Hematopoietic multipotent progenitor cell (in vitro differentiated cells): ENCODE data around the gene OBSCN. TPM values are rescaled to one million over a fixed set of nuclear protein-coding genes. Genes with fewer than 3 reads are reported as not detected.

Experiments used
- DNase-seq, 3 donors: peaks; one replicate each; pipeline ENCODE4 v3.0.0-alpha.2; 2011 to 2015; ENCODE audit warnings: low read depth in 2 of 3, low spot score in 2 of 3
- total RNA-seq: library from RNA; depleted of rRNA; stranded (reverse); fragments of >200 nt; gene quantifications from one replicate; pipeline ENCODE4 v1.2.3, GENCODE V29; 2012

OBSCN gene
- total RNA-seq, 1 donor: 85.9 TPM

GRCh38 chr1:228423404-228424053 is 215.7 kb downstream of the OBSCN start:
- no peak for DNase-seq

- no peak for DNase-seq
These were observed 217.1 kb downstream of the OBSCN start for GRCh38 chr1:228424685-228425660.

GRCh38 chr1:228426518-228427175 is 218.8 kb downstream of the OBSCN start:
- no peak for DNase-seq

- no peak for DNase-seq
These were observed 220.6 kb downstream of the OBSCN start for GRCh38 chr1:228428412-228428811.

Other genes with a start within 250 kb of the OBSCN start
- not detected for gene WNT3A, start 201.0 kb upstream of the OBSCN start, total RNA-seq
- 272 TPM for gene ARF1, start 125.3 kb upstream of the OBSCN start, total RNA-seq
- gene C1orf35, start 104.7 kb upstream of the OBSCN start, total RNA-seq: 18.6 TPM
- gene MRPL55, start 98.7 kb upstream of the OBSCN start, total RNA-seq: 82.7 TPM
- gene GUK1, start 67.8 kb upstream of the OBSCN start, total RNA-seq: 238 TPM
- 12.7 TPM for gene GJC2, start 58.1 kb upstream of the OBSCN start, total RNA-seq
- 10.8 TPM for gene IBA57, start 42.2 kb upstream of the OBSCN start, total RNA-seq
- gene TRIM11, start 198.8 kb downstream of the OBSCN start, total RNA-seq: 24.0 TPM
- 0.27 TPM for gene TRIM17, start 208.8 kb downstream of the OBSCN start, total RNA-seq